Dedifferentiated amniotic fluid mesenchymal stem cell (primary cell): ENCODE results near the gene IRF2BP1.

Experiments
- DNase-seq: peaks from one replicate; pipeline ENCODE4 v3.0.0-alpha.2; 2016; ENCODE audit errors: extremely low spot score

Gene IRF2BP1, protein sequence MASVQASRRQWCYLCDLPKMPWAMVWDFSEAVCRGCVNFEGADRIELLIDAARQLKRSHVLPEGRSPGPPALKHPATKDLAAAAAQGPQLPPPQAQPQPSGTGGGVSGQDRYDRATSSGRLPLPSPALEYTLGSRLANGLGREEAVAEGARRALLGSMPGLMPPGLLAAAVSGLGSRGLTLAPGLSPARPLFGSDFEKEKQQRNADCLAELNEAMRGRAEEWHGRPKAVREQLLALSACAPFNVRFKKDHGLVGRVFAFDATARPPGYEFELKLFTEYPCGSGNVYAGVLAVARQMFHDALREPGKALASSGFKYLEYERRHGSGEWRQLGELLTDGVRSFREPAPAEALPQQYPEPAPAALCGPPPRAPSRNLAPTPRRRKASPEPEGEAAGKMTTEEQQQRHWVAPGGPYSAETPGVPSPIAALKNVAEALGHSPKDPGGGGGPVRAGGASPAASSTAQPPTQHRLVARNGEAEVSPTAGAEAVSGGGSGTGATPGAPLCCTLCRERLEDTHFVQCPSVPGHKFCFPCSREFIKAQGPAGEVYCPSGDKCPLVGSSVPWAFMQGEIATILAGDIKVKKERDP

GRCh38 chr19:45885556-45886426 lies at the start of gene IRF2BP1:
TSS of gene IRF2BP1 (minus strand) at chr19:45886141. CDS start at chr19:45885774, 367 bp downstream.
- peak; percentile 94 for DNase-seq

DNA sequence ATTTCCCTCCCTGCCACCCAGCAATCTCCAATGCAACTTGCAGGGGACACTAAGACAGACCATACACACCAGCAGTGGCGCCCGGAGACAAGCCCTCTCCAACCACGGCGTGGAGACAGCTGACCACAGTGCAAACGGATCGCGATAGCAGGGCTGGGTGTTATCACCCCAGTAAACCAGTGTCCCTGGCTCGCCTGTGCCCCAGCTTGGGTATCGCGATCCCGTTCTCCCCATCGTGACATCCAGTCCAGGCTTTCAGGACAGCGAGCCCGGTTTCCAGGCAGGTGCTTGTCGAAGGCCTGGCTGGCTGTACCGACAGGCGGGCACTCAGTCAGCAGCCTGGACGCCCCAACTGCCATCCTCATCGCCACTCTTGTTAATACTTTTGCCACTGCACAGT lies 49.3 kb upstream of the IRF2BP1 start:
- DNase-seq = no peak

DNA sequence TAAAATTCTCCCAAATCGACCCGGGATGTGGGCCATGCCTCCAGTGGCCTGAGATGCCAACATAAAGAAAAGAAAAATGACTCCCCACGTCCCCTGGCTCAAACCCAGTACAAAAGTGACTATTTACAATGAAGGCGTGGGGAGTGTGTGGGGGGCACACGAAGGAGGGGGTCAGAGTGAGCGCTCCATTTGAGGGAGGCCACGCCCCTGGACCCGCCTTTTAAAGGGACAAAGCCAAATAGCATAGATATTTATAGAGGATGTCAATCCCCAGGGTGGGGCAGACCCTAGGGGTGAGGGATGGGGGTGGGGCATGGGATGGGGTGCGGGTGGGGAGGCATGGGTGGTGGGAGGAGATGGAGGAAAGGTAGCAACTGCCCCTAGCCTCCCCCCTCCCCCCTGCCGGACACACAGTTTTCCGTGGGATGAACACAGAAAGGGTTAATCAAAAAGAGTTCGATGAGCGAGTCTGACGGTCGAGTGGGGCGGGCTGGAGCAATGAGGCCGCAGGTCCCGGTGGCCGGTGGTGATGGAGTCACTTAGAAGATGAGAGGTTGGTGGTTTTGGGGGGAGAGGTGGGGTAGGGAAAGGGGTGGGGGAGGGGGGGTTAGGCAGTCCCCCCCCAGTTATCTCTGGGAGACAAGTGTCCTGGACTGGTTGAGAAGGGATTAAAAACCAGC lies 48.8 kb upstream of the IRF2BP1 start:
- DNase-seq = no peak

DNA sequence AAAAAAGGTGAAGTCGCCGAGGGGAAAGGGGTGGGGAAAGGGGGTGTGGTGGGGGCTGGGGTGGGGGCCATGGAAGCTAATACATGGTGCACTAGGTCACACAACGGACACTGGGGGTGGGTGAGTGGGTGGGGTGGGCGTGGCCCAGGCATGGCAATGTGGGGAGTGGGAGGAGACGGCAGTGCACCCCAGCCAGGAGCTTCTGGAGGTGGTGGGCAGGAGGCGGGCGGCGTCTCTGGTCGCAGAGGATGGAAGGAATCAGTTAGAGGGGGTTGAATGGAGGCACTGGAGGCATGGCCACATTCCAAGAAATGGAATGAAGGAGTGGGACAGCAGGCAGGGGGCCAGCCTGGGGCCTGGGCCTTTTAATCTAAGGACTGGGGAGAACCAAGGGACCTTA lies 47.8 kb upstream of the IRF2BP1 start:
- no peak for DNase-seq

DNA sequence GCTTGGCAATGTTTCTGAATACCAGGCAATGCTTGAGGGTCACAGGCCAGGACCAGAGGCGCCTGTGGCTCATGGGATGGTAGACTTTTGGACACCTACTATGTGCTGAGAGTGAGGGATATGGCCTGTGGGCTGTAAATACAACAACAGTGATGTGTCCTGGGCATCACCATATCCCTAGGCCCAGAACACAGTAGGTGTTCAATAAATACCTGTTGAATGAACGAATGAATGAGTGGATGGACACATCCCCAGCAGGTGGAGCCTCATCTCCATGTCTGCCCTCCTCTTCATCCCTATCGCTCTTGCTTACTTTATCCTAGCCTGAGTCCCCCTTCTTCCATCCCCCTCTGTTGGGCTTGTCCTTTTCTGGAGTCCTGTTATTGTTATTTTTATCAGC lies 45.1 kb upstream of the IRF2BP1 start:
- DNase-seq = no peak

- no peak for DNase-seq
These were observed 43.3 kb upstream of the IRF2BP1 start for GRCh38 chr19:45929247-45929646.

DNA sequence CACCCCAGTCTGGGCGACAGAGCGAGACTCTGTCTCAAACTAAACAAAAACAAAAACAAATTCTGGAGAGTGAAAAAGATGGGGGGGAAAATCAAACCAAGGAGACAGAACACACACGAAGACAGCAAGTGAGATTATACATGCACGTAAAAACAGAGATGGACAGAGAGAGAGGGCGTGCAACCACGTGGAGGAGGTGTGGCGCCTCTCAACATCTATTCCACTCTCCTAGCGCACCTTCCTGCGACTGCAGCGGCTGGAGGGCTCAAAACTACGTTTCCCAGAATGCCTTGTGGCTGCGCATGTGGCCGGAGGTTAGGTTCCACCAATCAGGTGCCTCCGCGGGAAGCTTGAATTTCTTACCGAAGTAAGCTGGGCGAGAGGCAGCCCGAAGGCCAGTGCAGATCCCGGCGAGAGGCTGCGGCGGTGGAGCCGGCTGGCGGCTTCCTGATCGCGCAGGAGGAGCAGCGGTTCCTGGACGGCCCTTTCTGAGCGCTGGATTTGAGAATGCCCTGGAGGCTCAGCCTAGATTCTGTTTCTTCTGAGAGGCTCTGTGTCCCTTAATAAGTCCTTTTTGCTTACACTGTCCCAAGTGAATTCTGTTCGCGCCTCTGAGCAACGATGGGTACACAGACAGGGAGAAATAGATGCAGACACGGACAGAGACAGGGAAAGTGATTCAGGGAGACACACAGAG lies 41.8 kb upstream of the IRF2BP1 start:
- peak; percentile 81 for DNase-seq

DNA sequence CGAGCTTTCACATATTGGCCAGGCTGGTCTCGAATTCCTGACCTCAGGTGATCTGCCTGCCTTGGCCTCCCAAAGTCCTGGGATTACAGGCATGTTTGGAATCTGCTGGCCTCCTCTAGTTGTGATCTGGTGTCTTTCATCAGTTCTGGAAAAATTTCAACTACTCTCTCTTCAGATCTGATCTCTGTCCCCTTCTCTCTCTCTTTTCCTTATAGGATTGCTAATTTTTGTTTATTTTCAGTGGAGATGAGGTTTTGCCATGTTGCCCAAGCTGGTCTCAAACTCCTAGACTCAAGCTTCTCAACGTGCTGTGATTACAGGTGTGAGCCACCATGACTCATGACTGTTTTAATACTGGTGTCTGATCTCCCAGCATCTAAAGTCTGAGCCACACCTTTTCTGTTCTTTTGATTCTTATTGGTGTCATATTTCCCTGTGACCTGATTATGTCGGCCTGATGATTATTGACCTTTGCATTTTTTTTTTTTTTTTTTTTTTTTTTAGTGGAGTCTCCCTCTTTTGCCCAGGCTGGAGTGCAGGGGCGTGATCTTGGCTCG lies 39.0 kb upstream of the IRF2BP1 start:
- no peak for DNase-seq

DNA sequence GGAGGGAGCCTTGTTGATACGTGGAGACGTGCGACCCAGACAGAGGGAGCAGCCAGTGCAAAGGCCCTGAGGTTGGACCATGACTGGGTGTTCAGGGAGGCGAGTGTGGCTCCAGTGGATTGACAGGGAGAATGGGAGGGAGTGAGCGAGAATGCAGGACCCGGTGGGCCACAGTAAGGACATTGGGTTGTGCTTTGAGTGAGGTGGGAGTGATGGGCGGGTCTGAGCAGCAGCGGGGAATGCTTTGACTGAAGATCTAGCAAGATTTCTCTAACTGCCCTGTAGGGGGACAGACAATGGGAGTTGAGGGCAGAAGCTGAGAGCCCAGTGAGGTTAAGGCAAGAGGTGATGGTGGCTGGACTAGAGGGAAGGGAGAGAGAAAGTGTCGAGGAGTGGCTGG lies 36.3 kb upstream of the IRF2BP1 start:
- DNase-seq = no peak

- no peak for DNase-seq
These were observed 34.5 kb upstream of the IRF2BP1 start for GRCh38 chr19:45920458-45920857.

DNA sequence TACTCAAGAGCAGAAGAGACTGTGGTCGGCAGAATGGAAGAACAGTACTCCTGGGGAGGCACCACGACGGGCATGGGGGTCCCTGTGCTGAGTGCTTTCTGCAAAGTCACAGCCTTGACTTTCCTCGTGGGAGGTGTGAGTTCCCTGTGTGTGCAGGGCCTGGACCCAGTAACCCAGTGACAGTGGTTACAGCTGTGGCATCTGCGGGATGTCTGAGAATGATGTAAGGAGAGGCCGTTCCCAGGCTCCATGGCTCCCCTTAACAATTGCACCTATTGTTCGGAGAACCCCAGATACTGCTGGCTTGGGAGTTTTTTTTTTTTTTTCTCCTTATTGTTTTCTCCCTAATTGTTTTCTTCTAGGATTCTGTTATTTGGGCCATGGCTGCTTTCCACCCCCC lies 33.7 kb upstream of the IRF2BP1 start:
- DNase-seq = no peak

- no peak for DNase-seq
These were observed 32.8 kb upstream of the IRF2BP1 start for GRCh38 chr19:45918721-45919120.

GRCh38 chr19:45917421-45918091 lies 31.6 kb upstream of the IRF2BP1 start:
- DNase-seq = no peak

GRCh38 chr19:45913874-45914830 lies 28.2 kb upstream of the IRF2BP1 start, which contains the start of gene NANOS2:
TSS of gene NANOS2 (minus strand) at chr19:45914778. CDS start at chr19:45914693, 85 bp downstream.
- no peak for DNase-seq

DNA sequence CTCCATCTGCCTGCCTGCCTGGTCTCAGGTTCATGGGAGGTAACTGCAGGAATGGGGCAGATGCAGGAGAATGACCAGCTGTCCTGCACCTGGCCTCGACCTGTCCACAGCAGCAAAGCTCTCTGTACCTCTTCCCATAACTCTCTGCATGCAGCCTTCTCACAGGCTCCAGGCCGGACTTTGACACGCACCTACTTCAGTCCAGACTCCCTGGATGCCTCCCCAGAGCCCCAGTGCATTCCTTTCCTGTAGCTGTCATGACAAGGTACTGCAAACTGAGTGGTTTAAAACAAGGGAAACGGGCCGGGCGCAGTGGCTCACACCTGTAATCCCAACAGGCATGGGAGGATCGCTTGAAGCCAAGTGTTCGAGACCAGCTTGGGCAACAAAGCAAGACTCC lies 25.4 kb upstream of the IRF2BP1 start:
- DNase-seq = no peak

- DNase-seq = no peak
These were observed 23.0 kb upstream of the IRF2BP1 start for GRCh38 chr19:45908956-45909355.

DNA sequence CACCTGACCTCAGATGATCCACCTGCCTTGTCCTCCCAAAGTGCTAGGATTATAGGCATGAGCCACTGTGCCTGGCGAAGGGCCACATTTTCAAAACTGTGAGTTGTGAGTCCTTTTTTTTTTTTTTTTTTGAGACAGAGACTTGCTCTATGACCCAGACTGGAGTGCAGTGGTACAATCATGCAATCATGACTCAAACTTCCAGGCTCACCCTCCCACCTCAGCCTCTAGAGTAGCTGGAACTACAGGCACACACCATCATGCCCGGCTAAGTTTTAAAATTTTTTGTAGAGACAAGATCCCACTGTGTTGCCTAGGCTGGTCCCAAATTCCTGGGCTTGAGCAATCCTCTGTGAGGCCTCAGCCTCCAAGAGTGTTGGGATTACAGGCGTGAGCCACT lies 20.3 kb upstream of the IRF2BP1 start:
- no peak for DNase-seq

- DNase-seq = no peak
These were observed 19.1 kb upstream of the IRF2BP1 start for GRCh38 chr19:45905011-45905410.
